Endothelial cell of umbilical vein (primary cell): ENCODE results near the gene FILIP1L. TPM values are rescaled to one million over a fixed set of nuclear protein-coding genes. Genes with fewer than 3 reads are reported as not detected.

Experiments used
- BruUV-seq: library from RNA; stranded (reverse); fragments of 400-500 nt; replicated peaks from 2 replicates; lab custom pipeline; 2021; lab: Mats Ljungman, UMichigan
- CTCF ChIA-PET: fragments of 300-600, 350-600 bp; sonication (Branson Sonifier 250); formaldehyde crosslinking; loops from one replicate; lab custom pipeline; 2021; ENCODE audit warnings: antibody characterized with exemption, inconsistent platforms; lab: Charles Lee
- POLR2A ChIA-PET: fragments of 300-600, 350-600 bp; sonication (Branson Sonifier 250); formaldehyde crosslinking; loops from one replicate; lab custom pipeline; 2021; ENCODE audit warnings: antibody characterized with exemption, inconsistent platforms; lab: Charles Lee
- DNase-seq: peaks from one replicate; pipeline ENCODE4 v3.0.0-alpha.2; 2011; ENCODE audit warnings: low read depth, low spot score
- FAIRE-seq: peaks from 2 replicates; lab custom pipeline; 2011; peaks lifted over from hg19 to GRCh38; lab: Jason Lieb, UNC
- H2AFZ ChIP-seq: 2 replicates; pipeline ENCODE4 v1.6.0; 2012; ENCODE audit warnings: low read depth, low read length, control low read depth, inconsistent platforms
- H3K27ac ChIP-seq: 2 replicates; pipeline ENCODE4 v1.5.1; 2011; ENCODE audit warnings: low read depth, mild to moderate bottlenecking, control low read depth, low read length, moderate library complexity; ENCODE audit not compliant: insufficient read depth
- H3K27me3 ChIP-seq, 2 experiments: 2 replicates each; pipeline versions ENCODE4 v1.6.0 to v1.6.1; 2011; ENCODE audit warnings: low read length in 2 of 2, mixed read lengths in 1 of 2; ENCODE audit not compliant: control insufficient read depth in 2 of 2, insufficient read depth in 2 of 2
- H3K36me3 ChIP-seq, 2 experiments: 2 replicates in 1 of 2; 3 replicates in 1 of 2; pipeline ENCODE4 v1.5.1; 2011; ENCODE audit warnings: low read length in 2 of 2, mild to moderate bottlenecking in 1 of 2, moderate library complexity in 1 of 2; ENCODE audit not compliant: control insufficient read depth in 2 of 2, insufficient read depth in 2 of 2; ENCODE audit errors: extremely low read depth in 1 of 2
- H3K4me1 ChIP-seq: 3 replicates; pipeline ENCODE4 v1.5.1; 2011; ENCODE audit warnings: mild to moderate bottlenecking, low read length; ENCODE audit not compliant: control insufficient read depth, insufficient read depth; ENCODE audit errors: extremely low read depth
- H3K4me2 ChIP-seq: 2 replicates; pipeline ENCODE4 v1.6.1; 2011; ENCODE audit warnings: low read length, control low read depth, mixed read lengths; ENCODE audit not compliant: insufficient read depth
- H3K4me3 ChIP-seq, 3 experiments: fragments of 200-600 bp in 1 of 3; sonication (generic), shearing (Covaris generic) in 1 of 3; replicated peaks in 1 of 3; 2 replicates each; pipeline ENCODE4 v1.5.1; 2011 to 2016; ENCODE audit warnings: control low read depth in 3 of 3, low read length in 3 of 3, mild to moderate bottlenecking in 2 of 3, inconsistent platforms in 1 of 3, low read depth in 1 of 3, moderate library complexity in 1 of 3; ENCODE audit not compliant: insufficient read depth in 1 of 3
- H3K79me2 ChIP-seq: 2 replicates; pipeline ENCODE4 v1.6.0; 2012; ENCODE audit warnings: low read length, inconsistent platforms; ENCODE audit not compliant: control insufficient read depth, insufficient read depth
- H3K9ac ChIP-seq: replicated peaks from 2 replicates; pipeline ENCODE3; 2011; ENCODE audit warnings: low read length, control low read depth; ENCODE audit not compliant: insufficient read depth; ENCODE audit errors: extremely low read depth
- H3K9me1 ChIP-seq: replicated peaks from 3 replicates; pipeline ENCODE4 v1.6.0; 2011; ENCODE audit warnings: mild to moderate bottlenecking, low read length; ENCODE audit not compliant: control insufficient read depth, insufficient read depth; ENCODE audit errors: extremely low read depth
- H3K9me3 ChIP-seq: replicated peaks from 2 replicates; pipeline ENCODE4 v1.5.1; 2012; ENCODE audit warnings: low read length, inconsistent platforms; ENCODE audit not compliant: control insufficient read depth, insufficient read depth
- H4K20me1 ChIP-seq: replicated peaks from 2 replicates; pipeline ENCODE3; 2011; ENCODE audit warnings: mild to moderate bottlenecking, low read length; ENCODE audit not compliant: control insufficient read depth, insufficient read depth; ENCODE audit errors: extremely low read depth
- CTCF ChIP-seq, 2 donors: IDR thresholded peaks; 1 replicate in 1 of 2; 2 replicates in 1 of 2; pipeline ENCODE4 v1.5.1; 2011; ENCODE audit warnings: low read length in 2 of 2, mild to moderate bottlenecking in 2 of 2, moderate library complexity in 2 of 2, control low read depth in 1 of 2, inconsistent platforms in 1 of 2, low read depth in 1 of 2; ENCODE audit not compliant: insufficient read depth in 1 of 2; ENCODE audit errors: extremely low read depth in 1 of 2
- EZH2 ChIP-seq: IDR thresholded peaks from 2 replicates; pipeline ENCODE4 v1.6.1; 2012; ENCODE audit warnings: borderline replicate concordance, low read depth, mild to moderate bottlenecking, moderate library complexity, low read length, inconsistent platforms; ENCODE audit not compliant: severe bottlenecking
- FOS ChIP-seq: IDR thresholded peaks from 2 replicates; pipeline ENCODE4 v1.6.1; 2011; ENCODE audit warnings: mild to moderate bottlenecking, low read length, moderate library complexity, borderline replicate concordance; ENCODE audit not compliant: insufficient read depth
- GATA2 ChIP-seq: IDR thresholded peaks from 2 replicates; pipeline ENCODE4 v1.7.0; 2011; ENCODE audit warnings: low read depth, mild to moderate bottlenecking, moderate library complexity, mixed read lengths, low read length; ENCODE audit not compliant: insufficient read length, insufficient read depth
- JUN ChIP-seq: IDR thresholded peaks from 2 replicates; pipeline ENCODE4 v1.6.1; 2011; ENCODE audit warnings: borderline replicate concordance, low read depth; ENCODE audit not compliant: insufficient read length, insufficient read depth
- MAX ChIP-seq: IDR thresholded peaks from 2 replicates; pipeline ENCODE4 v1.6.1; 2011; ENCODE audit not compliant: insufficient read depth, insufficient read length
- MYC ChIP-seq: IDR thresholded peaks from one replicate; pipeline ENCODE4 v1.6.1; 2011; ENCODE audit warnings: mild to moderate bottlenecking, low read depth, low read length
- POLR2A ChIP-seq: IDR thresholded peaks from 2 replicates; pipeline ENCODE4 v1.6.1; 2012; ENCODE audit warnings: low read depth, mild to moderate bottlenecking, control low read depth, low read length
- POLR2AphosphoS5 ChIP-seq: IDR thresholded peaks from 2 replicates; pipeline ENCODE4 v1.6.1; 2012; ENCODE audit warnings: low read depth, mild to moderate bottlenecking, control low read depth, low read length, moderate library complexity; ENCODE audit not compliant: insufficient read depth
- dilution Hi-C: fragments of 300-500 bp; cut with MboI; formaldehyde crosslinking; loops from one replicate; pipeline ENCODE4 v1.15.0; 2019; ENCODE audit warnings: low sequenced_read_pairs; ENCODE audit not compliant: extremely low pct_ligation_motif_present
- intact Hi-C: fragments of 100-400 bp; cut with micrococcal nuclease; formaldehyde crosslinking; loops from one replicate; pipeline ENCODE4 v1.10.0; 2022
- polyA plus RNA-seq, 4 experiments: library from polyadenylated mRNA; depleted of rRNA in 3 of 4; stranded (reverse) in 3 of 4; unstranded in 1 of 4; fragments of >200 nt; gene quantifications; 2 replicates each; pipeline versions ENCODE4 v1.2.1 to v1.2.3, GENCODE V29; 2011 to 2012; ENCODE audit warnings: missing spikeins in 1 of 4
- total RNA-seq: library from RNA; stranded (reverse); gene quantifications from 2 replicates; pipeline ENCODE4 v1.2.3, GENCODE V29; 2021

FILIP1L gene
- total and polyA plus RNA-seq, 2 donors (not counting 3 experiments of a cell fraction or from before 2014, with no cell fraction given) = 26.0 to 29.9 TPM

- CTCF ChIA-PET = interaction anchor here (1.0 to 1.6 kb wide), 5 partner anchors 14 to 253 kb away, joined by 3 to 8 read pairs (median 3); no protein-coding TSS in a partner anchor
- H3K4me2 ChIP-seq = no peak overlapping the region
- H3K4me3 ChIP-seq = no peak overlapping the region
These were observed 112.6 kb downstream of the FILIP1L start for GRCh38 chr3:100001526-100002270.

More at GRCh38 chr3:100001526-100002270, 112.6 kb downstream of the FILIP1L start:
- DNase-seq = no peak
- Histone ChIP-seq H3K79me2 (no peaks in the 10 kb centered on the region), H3K9me3 (no peaks in the 10 kb centered on the region), H3K36me3 (no peaks in the 10 kb centered on the region), H3K27me3 (no peaks in the 10 kb centered on the region), H3K4me1 (peaks cover 38% of the 10 kb centered on the region), H3K9ac (no peak overlapping the region), H4K20me1 (no peaks in the 10 kb centered on the region), H2AFZ (no peak overlapping the region), H3K9me1 (no peaks in the 10 kb centered on the region), H3K27ac (no peak overlapping the region)
- intact Hi-C loops (no loop called here), dilution Hi-C loops (no loop called here)
- no peak for FAIRE-seq
- BruUV-seq = no TSS peak
- TF ChIP-seq MYC (no peak), JUN (no peak), GATA2 (no peak), CTCF (IDR thresholded peaks at IDR 0.05; ENCODE audit: extremely low read depth in 1 of 2, insufficient read depth in 1 of 2, low read depth in 1 of 2, low read length in 2 of 2) (no peak), POLR2AphosphoS5 (no peak), FOS (no peak), EZH2 (no peak), MAX (no peak), POLR2A (no peak)
- POLR2A ChIA-PET = no interaction called here
